Stimulated activated naive CD8-positive, alpha-beta T cell treated with anti-CD3 and anti-CD28 coated beads, Interleukin-15, Interleukin-2, amounts not matched to agents 100 U/mL and 50 U/mL, for 24 hours (primary cell): ENCODE data around the gene NOTCH2.
A peak's percentile ranks its signal among the peaks of the same experiment; 100 is the strongest.
"Not testable (repeated sequence)": the region's sequence is repeated elsewhere in the genome, so short reads cannot be mapped to it uniquely, and the experiment has no call there.

Source experiments
- ATAC-seq: fragments of 150-1000 bp; cut with Tn5 transposase; one replicate; pipeline ENCODE4 v1.10.0; 2021
- DNase-seq: peaks from one replicate; pipeline ENCODE4 v3.0.0; 2021

Gene NOTCH2

GRCh38 chr1:120069067-120069919 lies at the start of gene NOTCH2:
Gene NOTCH2, minus strand, starts transcription at chr1:120069662. Its CDS starts 256 bp downstream, at chr1:120069406.
- DNase-seq = peak; percentile 64
- ATAC-seq = peak; percentile 72

- DNase-seq, ATAC-seq: not testable (repeated sequence)
Observed at GRCh38 chr1:120117371-120118177, 48.1 kb upstream of the NOTCH2 start.

DNA sequence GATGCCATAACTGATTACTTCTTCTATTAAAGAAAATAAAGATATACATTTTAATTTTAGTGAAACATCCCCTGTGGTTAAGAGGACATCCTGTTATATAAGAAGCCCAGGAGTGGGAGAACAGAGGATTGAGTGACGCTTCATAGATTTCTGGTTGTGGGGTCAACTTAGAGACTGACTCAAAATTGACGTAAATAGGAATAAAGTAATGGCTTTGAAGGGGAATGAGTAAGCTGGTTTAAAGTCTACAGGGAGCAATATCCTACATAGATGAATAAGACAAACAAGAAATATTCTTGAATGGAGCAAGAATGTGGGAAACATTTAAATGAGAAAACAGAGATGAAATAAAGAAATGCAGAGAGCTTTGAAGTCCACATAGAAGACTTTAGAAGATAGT lies 46.6 kb upstream of the NOTCH2 start:
- not testable (repeated sequence) for ATAC-seq, DNase-seq

DNA sequence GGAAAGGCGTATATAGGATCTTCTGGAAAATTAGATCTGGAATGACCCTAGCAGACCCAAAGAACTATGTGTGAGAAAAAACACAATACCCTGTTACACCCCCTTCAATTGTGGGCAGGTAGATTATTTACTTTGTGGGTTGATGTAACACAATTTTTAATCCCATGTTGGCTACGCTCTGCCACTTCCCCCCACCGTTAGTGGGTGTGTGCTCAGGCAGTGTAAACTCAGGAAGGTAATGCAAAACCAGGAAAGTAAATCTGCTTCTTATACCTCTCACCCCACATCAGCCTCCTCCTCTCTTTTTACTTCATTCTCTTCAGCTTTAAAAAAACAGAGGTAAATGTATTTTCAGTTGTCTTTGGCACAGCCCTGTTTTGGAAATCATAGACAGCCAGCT lies 43.7 kb upstream of the NOTCH2 start:
- not testable (repeated sequence) for DNase-seq, ATAC-seq

- not testable (repeated sequence) for ATAC-seq
Observed at GRCh38 chr1:120112212-120112611, 42.8 kb upstream of the NOTCH2 start.

GRCh38 chr1:120111771-120112170 lies 42.3 kb upstream of the NOTCH2 start:
- not testable (repeated sequence) for ATAC-seq, DNase-seq

More at GRCh38 chr1:120112212-120112611, 42.8 kb upstream of the NOTCH2 start:
- DNase-seq = not testable (repeated sequence)

DNA sequence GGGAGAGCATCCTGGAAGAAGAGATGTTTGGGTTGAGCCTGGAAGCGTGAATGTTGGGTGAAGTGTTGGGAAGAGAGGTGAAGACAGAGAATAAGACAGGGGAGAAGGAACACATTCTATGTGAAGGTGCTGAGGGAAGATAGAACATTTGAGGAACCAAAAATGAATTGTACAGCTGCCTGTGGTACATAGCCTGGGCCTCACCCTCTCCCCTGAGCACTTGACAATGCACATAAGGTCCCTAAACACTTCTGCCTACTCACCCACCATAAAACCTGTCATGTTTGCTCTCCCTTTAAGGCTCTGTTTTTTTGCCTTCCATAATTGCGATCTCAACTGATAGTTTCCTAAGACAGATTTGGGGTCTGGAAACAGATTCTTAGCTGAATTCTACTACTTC lies 41.5 kb upstream of the NOTCH2 start:
- not testable (repeated sequence) for ATAC-seq, DNase-seq

- not testable (repeated sequence) for DNase-seq, ATAC-seq
Observed at GRCh38 chr1:120109656-120110055, 40.2 kb upstream of the NOTCH2 start.

GRCh38 chr1:120109180-120109579 lies 39.7 kb upstream of the NOTCH2 start:
- not testable (repeated sequence) for DNase-seq, ATAC-seq

- ATAC-seq = peak; percentile 28
- DNase-seq = not testable (repeated sequence)
Observed at GRCh38 chr1:120105288-120105687, 35.8 kb upstream of the NOTCH2 start.

GRCh38 chr1:120103768-120104167 lies 34.3 kb upstream of the NOTCH2 start:
- not testable (repeated sequence) for DNase-seq, ATAC-seq

DNA sequence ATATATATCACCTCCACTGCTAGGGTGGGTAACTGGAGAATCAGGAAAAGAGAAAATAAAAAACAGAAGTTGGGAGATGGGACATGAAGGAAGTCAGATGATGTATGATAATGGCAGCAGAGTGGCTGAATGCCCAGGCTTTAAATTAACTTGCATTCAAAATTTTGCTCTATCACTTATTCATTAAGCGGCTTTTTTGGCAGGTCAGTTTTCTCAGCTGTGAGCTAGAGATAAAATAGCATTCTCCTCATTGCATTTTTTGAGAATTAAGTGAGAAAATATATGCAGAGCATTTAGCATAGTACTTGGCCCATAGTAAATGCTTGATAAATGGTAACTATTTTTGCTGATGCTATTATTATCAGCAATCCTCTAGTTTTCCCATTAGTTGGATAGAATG lies 32.1 kb upstream of the NOTCH2 start:
- not testable (repeated sequence) for ATAC-seq, DNase-seq

GRCh38 chr1:120100590-120100989 lies 31.1 kb upstream of the NOTCH2 start:
- not testable (repeated sequence) for DNase-seq, ATAC-seq

GRCh38 chr1:120098986-120099759 lies 29.7 kb upstream of the NOTCH2 start:
- DNase-seq = not testable (repeated sequence)
- peak; percentile 54 for ATAC-seq

- not testable (repeated sequence) for ATAC-seq, DNase-seq
Observed at GRCh38 chr1:120096981-120097545, 27.6 kb upstream of the NOTCH2 start.

GRCh38 chr1:120093548-120094181 lies 24.2 kb upstream of the NOTCH2 start:
- DNase-seq = not testable (repeated sequence)
- peak; percentile 61 for ATAC-seq

GRCh38 chr1:120092232-120093218 lies 23.1 kb upstream of the NOTCH2 start:
- not testable (repeated sequence) for ATAC-seq, DNase-seq

DNA sequence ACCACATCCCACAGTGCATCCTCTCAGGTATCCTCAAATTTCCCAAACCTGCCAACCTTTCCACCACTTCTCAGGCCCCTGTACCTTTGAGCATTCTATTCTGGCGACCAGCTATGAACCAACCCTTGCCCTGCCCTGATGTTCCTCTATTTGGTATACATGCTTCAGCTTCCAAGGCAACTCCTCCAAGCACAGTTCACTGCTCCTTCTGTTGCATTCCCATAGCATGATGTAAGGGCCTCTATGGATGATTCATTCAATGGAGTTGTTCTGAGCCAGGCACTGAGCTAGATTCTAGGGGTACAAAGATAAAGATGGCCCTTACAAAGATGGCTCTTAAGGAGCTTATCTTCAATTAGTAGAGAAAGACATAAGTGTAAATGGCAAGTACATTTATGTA lies 21.4 kb upstream of the NOTCH2 start:
- not testable (repeated sequence) for DNase-seq, ATAC-seq

DNA sequence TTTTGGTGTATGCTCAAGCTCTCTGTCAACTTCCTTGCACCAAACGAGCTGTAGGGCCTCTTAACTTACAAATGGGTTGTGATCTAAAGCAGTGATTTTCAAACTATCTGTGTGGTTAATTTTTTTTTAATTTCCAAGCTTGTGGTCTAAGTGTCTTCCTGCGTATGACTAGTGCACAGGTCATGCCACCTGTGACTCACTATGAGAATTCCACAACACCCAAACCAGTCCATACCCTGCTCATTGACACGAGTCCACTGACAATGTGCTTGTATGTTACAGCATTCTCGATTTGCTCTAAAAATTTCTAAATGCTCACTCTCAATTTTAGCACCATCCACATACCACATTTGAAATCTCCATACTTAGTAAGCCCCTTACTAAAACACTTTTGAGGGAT lies 18.5 kb upstream of the NOTCH2 start:
- ATAC-seq (peak; percentile 100), DNase-seq (peak; percentile 20)

DNA sequence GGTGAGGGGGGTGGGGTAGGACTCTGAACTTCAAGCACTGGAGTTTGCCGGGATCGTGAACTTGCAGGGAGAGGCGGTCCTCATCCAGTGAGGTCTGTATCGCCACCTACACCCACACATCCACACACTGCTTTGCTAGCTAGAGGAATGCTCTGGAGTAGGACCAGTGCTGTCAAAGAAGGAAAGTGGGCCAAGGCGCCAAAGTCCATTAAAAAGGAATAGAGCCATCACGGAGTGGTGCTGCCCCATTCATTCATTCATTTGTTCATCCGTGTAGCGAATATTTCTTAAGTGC lies 405 bp upstream of the NOTCH2 start:
- not testable (repeated sequence) for ATAC-seq

More for the DNA sequence above, 405 bp upstream of the NOTCH2 start:
- DNase-seq = not testable (repeated sequence)
